Inflammatory macrophage treated with lipopolysaccharide for 1 hour (primary cell): ENCODE measurements around the gene VLDLR.

Experiments
- DNase-seq, 2 donors: peaks; one replicate each; pipeline ENCODE4 v3.0.0-alpha.2; 2020 to 2022

Gene VLDLR

GRCh38 chr9:2622461-2623287, 1.1 kb downstream of the VLDLR start:
- DNase-seq, result no peak

GRCh38 chr9:2623288-2624050, 1.9 kb downstream of the VLDLR start:
- DNase-seq, result no peak

- DNase-seq, result no peak
Measured at GRCh38 chr9:2624051-2624682, 2.6 kb downstream of the VLDLR start.

GRCh38 chr9:2625427-2625826, 3.8 kb downstream of the VLDLR start:
- DNase-seq, result no peak

GRCh38 chr9:2628919-2629318, 7.3 kb downstream of the VLDLR start:
- DNase-seq, result no peak

GRCh38 chr9:2630158-2630557, 8.6 kb downstream of the VLDLR start:
- DNase-seq, result no peak

GRCh38 chr9:2631263-2631662, 9.7 kb downstream of the VLDLR start:
- DNase-seq, result no peak

- no peak for DNase-seq
Measured at GRCh38 chr9:2634153-2634552, 12.6 kb downstream of the VLDLR start.

- DNase-seq, result no peak
Measured at GRCh38 chr9:2634818-2635217, 13.2 kb downstream of the VLDLR start.

GRCh38 chr9:2635922-2636321, 14.3 kb downstream of the VLDLR start:
- no peak for DNase-seq

GRCh38 chr9:2637390-2637789, 15.8 kb downstream of the VLDLR start:
- no peak for DNase-seq

- DNase-seq, result no peak
Measured at GRCh38 chr9:2638871-2639673, 17.5 kb downstream of the VLDLR start.

GRCh38 chr9:2639786-2640185, 18.2 kb downstream of the VLDLR start:
- DNase-seq, result no peak

GRCh38 chr9:2640570-2640969, 19.0 kb downstream of the VLDLR start:
- DNase-seq, result no peak

- DNase-seq, result no peak
Measured at GRCh38 chr9:2641033-2641432, 19.4 kb downstream of the VLDLR start.

GRCh38 chr9:2642068-2642467, 20.5 kb downstream of the VLDLR start:
- no peak for DNase-seq

- DNase-seq, result no peak
Measured at GRCh38 chr9:2645569-2645968, 24.0 kb downstream of the VLDLR start.

GRCh38 chr9:2655411-2655901, 33.9 kb downstream of the VLDLR start:
- peak in 1 of 2 donors; percentile 1 for DNase-seq

GRCh38 chr9:2657427-2657826, 35.8 kb downstream of the VLDLR start:
- DNase-seq, result peak; percentile 21 to 39

- no peak for DNase-seq
Measured at GRCh38 chr9:2662496-2662895, 40.9 kb downstream of the VLDLR start.

- no peak for DNase-seq
Measured at GRCh38 chr9:2663461-2664173, 42.0 kb downstream of the VLDLR start.
